Suppressor macrophage treated with lipopolysaccharide for 4 hours (primary cell): ENCODE measurements around the gene NRP1.
"Not testable (repeated sequence)": the region's sequence is repeated elsewhere in the genome, so short reads cannot be mapped to it uniquely, and the experiment has no call there.

ENCODE experiments used
- DNase-seq: peaks from one replicate; pipeline ENCODE4 v3.0.0-alpha.2; 2020

NRP1 gene

GRCh38 chr10:33233635-33234034 is 100.8 kb downstream of the NRP1 start:
- no peak for DNase-seq

GRCh38 chr10:33233221-33233620 is 101.2 kb downstream of the NRP1 start:
- DNase-seq: no peak

- no peak for DNase-seq
These were observed 102.7 kb downstream of the NRP1 start for GRCh38 chr10:33231621-33232350.

- DNase-seq: no peak
These were observed 104.6 kb downstream of the NRP1 start for GRCh38 chr10:33229949-33230267.

- no peak for DNase-seq
These were observed 105.1 kb downstream of the NRP1 start for GRCh38 chr10:33229252-33229948.

- DNase-seq: no peak
These were observed 106.0 kb downstream of the NRP1 start for GRCh38 chr10:33228426-33228825.

GRCh38 chr10:33227489-33227888 is 107.0 kb downstream of the NRP1 start:
- no peak for DNase-seq

- no peak for DNase-seq
These were observed 110.1 kb downstream of the NRP1 start for GRCh38 chr10:33224251-33224965.

GRCh38 chr10:33223326-33224000 is 111.0 kb downstream of the NRP1 start:
- no peak for DNase-seq

- not testable (repeated sequence) for DNase-seq
These were observed 112.2 kb downstream of the NRP1 start for GRCh38 chr10:33222304-33222703.

GRCh38 chr10:33217854-33218253 is 116.6 kb downstream of the NRP1 start:
- DNase-seq: no peak

GRCh38 chr10:33216661-33217427 is 117.6 kb downstream of the NRP1 start:
- DNase-seq: no peak

GRCh38 chr10:33215635-33216034 is 118.8 kb downstream of the NRP1 start:
- DNase-seq: no peak

GRCh38 chr10:33215154-33215553 is 119.3 kb downstream of the NRP1 start:
- no peak for DNase-seq

- DNase-seq: no peak
These were observed 120.3 kb downstream of the NRP1 start for GRCh38 chr10:33214174-33214573.

GRCh38 chr10:33212061-33212748 is 122.3 kb downstream of the NRP1 start:
- DNase-seq: peak; percentile 11

- DNase-seq: peak; percentile 1
These were observed 123.2 kb downstream of the NRP1 start for GRCh38 chr10:33211106-33211878.

- DNase-seq: no peak
These were observed 124.7 kb downstream of the NRP1 start for GRCh38 chr10:33209802-33210201.

GRCh38 chr10:33208166-33208565 is 126.3 kb downstream of the NRP1 start:
- DNase-seq: no peak

- no peak for DNase-seq
These were observed 130.4 kb downstream of the NRP1 start for GRCh38 chr10:33204031-33204430.

GRCh38 chr10:33201971-33202370 is 132.5 kb downstream of the NRP1 start:
- DNase-seq: no peak
